ENCODE data around the gene SNRNP25. TPM values are rescaled to one million over a fixed set of nuclear protein-coding genes. Genes with fewer than 3 reads are reported as not detected.
A peak's percentile ranks its signal among the peaks of the same experiment; 100 is the strongest.
"Not testable (repeated sequence)": the region's sequence is repeated elsewhere in the genome, so short reads cannot be mapped to it uniquely, and the experiment has no call there.

Gene SNRNP25
- total RNA-seq, 5 donors from 2014 or later (not counting 1 experiment from before 2014, with no cell fraction given): 6.8 to 11.4 (median 9.0) TPM

DNA sequence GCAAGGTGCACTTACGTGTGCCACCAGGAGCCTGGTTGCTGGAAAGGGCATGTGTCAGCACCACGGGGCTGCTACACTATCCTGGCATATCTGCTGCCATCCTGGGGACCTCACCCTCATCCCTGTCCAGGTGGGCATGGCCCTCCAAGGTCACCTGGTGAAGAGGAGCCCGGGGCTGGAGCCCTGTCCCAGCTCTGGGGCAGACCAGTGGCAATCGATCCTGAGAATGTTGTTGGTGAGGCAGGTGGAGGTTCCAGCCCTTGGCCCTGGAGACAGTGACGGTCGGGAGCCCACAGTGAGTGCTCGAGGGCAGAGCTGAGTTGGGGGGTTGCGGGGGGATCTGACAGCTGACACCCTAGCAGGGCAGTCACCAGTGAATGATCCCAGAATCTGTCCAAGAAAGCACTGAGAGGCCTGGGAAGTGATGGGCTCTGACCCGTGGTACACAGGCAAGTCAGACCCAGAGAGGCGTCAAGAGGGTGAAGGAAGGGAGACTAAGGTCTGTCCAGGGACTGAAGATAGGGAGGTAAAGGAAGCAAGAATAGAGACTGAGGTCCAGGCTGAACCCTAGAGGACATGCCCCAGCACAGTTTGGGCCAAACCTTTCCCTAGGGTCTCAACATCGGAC is 17.8 kb upstream of the SNRNP25 start:
- peaks cover 20 to 41% (median 22%) of the 10 kb centered on the region in 3 donors for H3K4me1 Mint-ChIP-seq

DNA sequence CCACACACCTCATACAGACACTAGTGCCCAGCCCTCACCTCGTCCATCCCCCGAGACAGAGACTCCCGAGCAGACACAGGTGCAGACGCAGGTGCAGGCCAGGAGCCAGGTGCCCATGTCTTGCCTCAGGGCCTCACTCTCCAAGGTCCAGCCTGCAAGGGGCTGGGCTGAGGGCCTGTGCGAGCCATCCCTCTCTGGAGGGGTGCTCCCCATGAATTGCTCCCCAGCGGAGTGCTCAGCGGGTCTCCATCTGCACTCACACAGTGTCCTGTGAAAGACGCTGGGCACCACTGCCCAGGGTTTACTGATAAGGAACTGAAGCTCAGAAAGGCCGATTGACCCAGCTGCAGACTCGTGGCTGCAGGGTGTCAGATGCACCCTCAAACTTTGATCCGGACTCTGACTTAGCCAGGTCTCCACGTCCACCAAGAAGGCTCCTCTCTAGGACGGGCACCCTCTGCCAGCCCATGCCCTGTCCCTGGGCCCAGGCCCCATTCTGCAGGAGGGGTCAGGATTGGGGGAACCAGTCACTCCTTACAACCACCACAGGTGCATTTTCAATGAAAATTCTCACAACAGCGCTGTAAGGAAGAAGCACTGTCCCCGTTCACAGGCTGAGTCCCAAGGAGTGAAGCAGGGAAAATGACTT is 17.2 kb upstream of the SNRNP25 start:
- peaks cover under 1 to 2% of the 10 kb centered on the region in 2 donors for H3K36me3 ChIP-seq (ENCODE audit: control insufficient read depth in 2 of 2, extremely low read depth in 1 of 2, insufficient read depth in 1 of 2, low read length in 1 of 2)
- no peaks in the 10 kb centered on the region for H3K9me3 ChIP-seq
- Mint-ChIP-seq H3K36me3 (peaks cover 9% of the 10 kb centered on the region), H3K27ac (no peak overlapping the region), H3K4me3 (no peak overlapping the region), H3K9me3 (no peaks in the 10 kb centered on the region), H3K4me1 (peaks cover 20 to 45% (median 22%) of the 10 kb centered on the region in 3 donors), H3K27me3 (no peaks in the 10 kb centered on the region)
- WGBS (ENCODE audit: insufficient coverage): 99% methylated on average over 9 of the region's 15 CpGs
- peaks cover 6 to 19% of the 10 kb centered on the region in 2 experiments for H3K4me1 ChIP-seq (ENCODE audit: control insufficient read depth in 1 of 2, extremely low read depth in 1 of 2, insufficient read depth in 2 of 2, low read length in 2 of 2)
- DNase-seq: no peak
- H3K27ac ChIP-seq (ENCODE audit: low read length): no peak overlapping the region
- ATAC-seq (replicated peaks in 1 of 4): no peak
- no peak overlapping the region for H3K4me3 ChIP-seq (ENCODE audit: control insufficient read depth in 1 of 2, extremely low read depth in 1 of 2, low read length in 1 of 2)
- ChIA-PET POLR2A (no interaction called here), CTCF (no interaction called here)
- no peaks in the 10 kb centered on the region for H3K27me3 ChIP-seq (replicated peaks in 1 of 2; ENCODE audit: control insufficient read depth in 2 of 2, extremely low read depth in 1 of 2, insufficient read depth in 2 of 2, low read length in 1 of 2)

More for the DNA sequence above, 17.8 kb upstream of the SNRNP25 start:
- no peak for DNase-seq
- H3K9me3 ChIP-seq: no peaks in the 10 kb centered on the region
- ATAC-seq (replicated peaks in 1 of 4): no peak
- H3K4me1 ChIP-seq (ENCODE audit: control insufficient read depth in 1 of 2, extremely low read depth in 1 of 2, insufficient read depth in 2 of 2, low read length in 2 of 2): peaks cover 6 to 19% of the 10 kb centered on the region in 2 experiments
- POLR2A ChIA-PET: no interaction called here
- H3K27ac ChIP-seq (ENCODE audit: low read length): no peak overlapping the region
- Mint-ChIP-seq H3K27me3 (no peaks in the 10 kb centered on the region), H3K36me3 (peaks cover 9% of the 10 kb centered on the region), H3K9me3 (no peaks in the 10 kb centered on the region), H3K4me3 (no peak overlapping the region), H3K27ac (no peak overlapping the region)
- no peak overlapping the region for H3K4me3 ChIP-seq (ENCODE audit: control insufficient read depth in 1 of 2, extremely low read depth in 1 of 2, low read length in 1 of 2)
- H3K27me3 ChIP-seq (replicated peaks in 1 of 2; ENCODE audit: control insufficient read depth in 2 of 2, extremely low read depth in 1 of 2, insufficient read depth in 2 of 2, low read length in 1 of 2): no peaks in the 10 kb centered on the region
- 90% methylated on average over 9 of the region's 11 CpGs for WGBS (ENCODE audit: insufficient coverage)
- no peaks in the 10 kb centered on the region for H3K36me3 ChIP-seq (ENCODE audit: control insufficient read depth in 2 of 2, extremely low read depth in 1 of 2, insufficient read depth in 1 of 2, low read length in 1 of 2)
- CTCF ChIA-PET: no interaction called here

DNA sequence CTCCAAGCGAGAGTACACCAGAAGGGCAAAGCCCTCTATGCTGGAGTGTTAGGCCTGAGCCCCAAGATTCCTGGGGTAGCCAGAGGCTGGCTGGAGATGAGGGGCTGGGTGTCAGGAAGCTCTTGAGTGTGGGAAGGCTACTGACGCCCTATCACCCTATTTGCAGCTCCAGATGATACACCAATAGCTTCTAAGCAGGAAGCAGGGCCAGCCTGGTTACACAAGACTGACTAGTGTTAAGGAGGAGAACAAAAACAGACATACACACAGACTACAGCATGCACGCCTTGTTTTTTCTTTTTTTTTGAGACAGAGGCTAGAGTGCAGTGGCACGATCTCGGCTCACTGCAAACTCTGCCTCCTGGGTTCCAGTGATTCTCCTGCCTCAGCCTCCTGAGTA is 16.1 kb upstream of the SNRNP25 start:
- H3K9me3 ChIP-seq: no peaks in the 10 kb centered on the region
- Mint-ChIP-seq H3K4me3 (peak overlapping the region in 1 of 3 donors; percentile 40), H3K36me3 (peaks cover 17% of the 10 kb centered on the region), H3K27me3 (no peaks in the 10 kb centered on the region), H3K9me3 (no peaks in the 10 kb centered on the region), H3K27ac (no peak overlapping the region), H3K4me1 (peaks cover 28 to 53% (median 31%) of the 10 kb centered on the region in 3 donors)
- H3K27ac ChIP-seq (ENCODE audit: low read length): no peak overlapping the region
- H3K4me1 ChIP-seq (ENCODE audit: control insufficient read depth in 1 of 2, extremely low read depth in 1 of 2, insufficient read depth in 2 of 2, low read length in 2 of 2): peaks cover 6 to 26% of the 10 kb centered on the region in 2 experiments
- H3K4me3 ChIP-seq (ENCODE audit: control insufficient read depth in 1 of 2, extremely low read depth in 1 of 2, low read length in 1 of 2): no peak overlapping the region
- peaks cover 2 to 6% of the 10 kb centered on the region in 2 donors for H3K36me3 ChIP-seq (ENCODE audit: control insufficient read depth in 2 of 2, extremely low read depth in 1 of 2, insufficient read depth in 1 of 2, low read length in 1 of 2)
- no peaks in the 10 kb centered on the region for H3K27me3 ChIP-seq (replicated peaks in 1 of 2; ENCODE audit: control insufficient read depth in 2 of 2, extremely low read depth in 1 of 2, insufficient read depth in 2 of 2, low read length in 1 of 2)
- ATAC-seq (replicated peaks in 1 of 4) (no peak), DNase-seq (peak in 1 of 35 experiments; percentile 4)
- WGBS (ENCODE audit: insufficient coverage): no CpG with 5 or more reads among the region's 5 CpGs
- ChIA-PET POLR2A (no interaction called here), CTCF (no interaction called here)

DNA sequence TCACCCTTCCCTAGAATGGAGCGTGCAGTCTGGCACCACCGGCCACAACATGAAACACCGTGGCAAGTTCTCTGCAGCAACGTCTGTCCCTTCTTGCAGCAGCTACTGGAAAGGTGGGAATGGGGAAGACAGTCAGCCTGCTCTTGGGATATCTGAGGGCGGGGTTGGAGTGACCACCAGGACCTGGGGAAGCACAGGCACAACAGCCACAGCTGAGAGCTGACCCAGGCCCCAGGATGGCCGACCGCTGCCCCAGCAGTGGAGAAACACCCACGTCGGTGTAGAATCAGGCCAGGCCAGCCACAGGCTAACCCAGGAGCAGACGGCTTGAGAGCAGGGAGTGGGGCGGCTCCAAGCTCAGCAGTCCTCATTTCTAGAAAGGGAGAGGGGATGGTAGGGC is 15.4 kb upstream of the SNRNP25 start:
- CTCF ChIA-PET: interaction anchor here in 1 of 2 donors (0.9 kb wide), 1 partner anchor 59 kb away, joined by 8 read pairs; no protein-coding TSS in a partner anchor
- peak overlapping the region in 1 of 3 donors; percentile 40 for H3K4me3 Mint-ChIP-seq
- H3K27me3 Mint-ChIP-seq: not testable (repeated sequence)

DNA sequence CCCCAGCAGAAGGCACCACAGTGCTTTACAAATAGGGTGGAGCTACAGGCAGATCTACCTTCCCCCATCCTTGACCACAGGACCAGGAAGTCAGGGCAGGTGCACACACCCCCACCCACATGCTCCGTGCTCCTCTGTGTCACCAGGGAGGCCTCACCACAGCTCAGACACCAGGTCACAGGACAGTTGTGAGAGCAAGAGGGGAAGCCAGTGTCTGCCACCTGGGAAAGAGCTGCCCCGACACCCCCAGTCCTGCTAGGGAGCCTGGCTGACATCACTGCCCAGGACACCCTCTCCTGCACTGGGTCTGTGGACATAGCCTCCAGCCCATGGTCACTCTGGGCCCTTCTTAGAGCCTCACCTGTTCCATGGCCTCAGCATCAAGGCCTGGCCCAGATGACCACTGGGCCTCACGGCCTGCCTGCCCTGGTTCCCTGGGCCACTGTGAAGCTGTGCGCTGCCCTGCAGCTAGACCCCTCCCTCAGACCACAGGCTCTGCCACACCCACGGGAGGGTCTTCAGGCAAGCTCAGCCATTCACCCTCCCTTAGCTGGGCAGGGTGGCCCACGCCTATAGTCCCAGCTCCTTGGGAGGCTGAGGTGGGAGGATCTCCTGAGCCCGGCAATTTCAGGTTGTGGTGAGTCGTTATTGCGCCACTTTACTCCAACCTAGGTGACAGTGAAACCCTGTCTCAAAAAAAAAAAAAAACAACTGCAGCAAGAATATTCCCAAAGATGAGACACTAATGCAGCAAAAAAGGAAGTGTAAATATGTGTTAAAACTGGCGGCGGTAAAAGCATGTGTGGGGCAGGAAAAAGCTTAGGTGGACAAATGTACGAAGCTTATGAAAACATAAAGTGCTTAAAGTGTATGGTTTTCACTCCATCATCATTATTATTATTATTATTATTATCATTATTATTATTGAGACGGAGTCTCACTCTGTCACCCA is 14.4 kb upstream of the SNRNP25 start:
- H3K4me1 Mint-ChIP-seq: peaks cover 34 to 55% (median 45%) of the 10 kb centered on the region in 3 donors
- H3K4me3 ChIP-seq (ENCODE audit: control insufficient read depth in 1 of 2, extremely low read depth in 1 of 2, low read length in 1 of 2): no peak overlapping the region
- no peaks in the 10 kb centered on the region for H3K9me3 Mint-ChIP-seq
- peaks cover 6 to 30% of the 10 kb centered on the region in 2 experiments for H3K4me1 ChIP-seq (ENCODE audit: control insufficient read depth in 1 of 2, extremely low read depth in 1 of 2, insufficient read depth in 2 of 2, low read length in 2 of 2)
- no peaks in the 10 kb centered on the region for H3K9me3 ChIP-seq
- peak; percentile 85 to 97 (median 93) for ATAC-seq (replicated peaks in 1 of 4)
- H3K27ac ChIP-seq (ENCODE audit: low read length): peak overlapping the region; percentile 63
- ChIA-PET CTCF (interaction anchor here in 1 of 2 donors (0.5 to 0.9 kb wide), 3 partner anchors 58 to 286 kb away, joined by 3 to 8 read pairs (median 5); no protein-coding TSS in a partner anchor), POLR2A (interaction anchor here in 1 of 2 donors (0.6 kb wide), 1 partner anchor 27 kb away, joined by 3 read pairs; no protein-coding TSS in a partner anchor)
- peaks cover 2 to 17% of the 10 kb centered on the region in 2 donors for H3K36me3 ChIP-seq (ENCODE audit: control insufficient read depth in 2 of 2, extremely low read depth in 1 of 2, insufficient read depth in 1 of 2, low read length in 1 of 2)
- H3K27me3 ChIP-seq (replicated peaks in 1 of 2; ENCODE audit: control insufficient read depth in 2 of 2, extremely low read depth in 1 of 2, insufficient read depth in 2 of 2, low read length in 1 of 2): no peaks in the 10 kb centered on the region
- 83% methylated on average over 4 of the region's 13 CpGs for WGBS (ENCODE audit: insufficient coverage)
- H3K4me3 Mint-ChIP-seq: peak overlapping the region in 1 of 3 donors; percentile 40
- peaks cover 27% of the 10 kb centered on the region for H3K36me3 Mint-ChIP-seq
- H3K27me3 Mint-ChIP-seq: no peaks in the 10 kb centered on the region
- peak in 32 of 35 experiments; percentile 10 to 62 (median 34) for DNase-seq
- peak overlapping the region; percentile 77 to 79 for H3K27ac Mint-ChIP-seq

More for the DNA sequence above, 15.4 kb upstream of the SNRNP25 start:
- H3K4me3 ChIP-seq (ENCODE audit: control insufficient read depth in 1 of 2, extremely low read depth in 1 of 2, low read length in 1 of 2); ATAC-seq (replicated peaks in 1 of 4); H3K27me3 ChIP-seq (replicated peaks in 1 of 2; ENCODE audit: control insufficient read depth in 2 of 2, extremely low read depth in 1 of 2, insufficient read depth in 2 of 2, low read length in 1 of 2); DNase-seq; H3K9me3 Mint-ChIP-seq; H3K9me3 ChIP-seq; POLR2A ChIA-PET: not testable (repeated sequence)
- peak overlapping the region; percentile 77 to 79 for H3K27ac Mint-ChIP-seq
- H3K4me1 Mint-ChIP-seq: peaks cover 34 to 59% (median 38%) of the 10 kb centered on the region in 3 donors
- WGBS (ENCODE audit: insufficient coverage): 99% methylated on average over 7 of the region's 11 CpGs
- H3K36me3 Mint-ChIP-seq: peaks cover 22% of the 10 kb centered on the region
- H3K36me3 ChIP-seq (ENCODE audit: control insufficient read depth in 2 of 2, extremely low read depth in 1 of 2, insufficient read depth in 1 of 2, low read length in 1 of 2): peaks cover 2 to 12% of the 10 kb centered on the region in 2 donors
- peak overlapping the region; percentile 63 for H3K27ac ChIP-seq (ENCODE audit: low read length)
- H3K4me1 ChIP-seq (ENCODE audit: control insufficient read depth in 1 of 2, extremely low read depth in 1 of 2, insufficient read depth in 2 of 2, low read length in 2 of 2): peaks cover 6 to 30% of the 10 kb centered on the region in 2 experiments
